LHCN-M2 (cell line): ENCODE results near the gene CYP4A22. TPM values are rescaled to one million over a fixed set of nuclear protein-coding genes. Genes with fewer than 3 reads are reported as not detected.

ENCODE experiments used
- total RNA-seq: library from RNA; depleted of rRNA; stranded (reverse); fragments of >200 nt; gene quantifications from 2 replicates; pipeline ENCODE4 v1.2.3, GENCODE V29; 2014; rRNA removed

CYP4A22 gene
- total RNA-seq, 1 experiment from 2014 or later = not detected

Other genes starting within 250 kb of the CYP4A22 start
- gene CYP4A11, start 196.0 kb upstream of the CYP4A22 start, total RNA-seq = not detected in 2 replicates
- not detected in 2 replicates for gene CYP4X1, start 113.8 kb upstream of the CYP4A22 start, total RNA-seq
- not detected in 2 replicates for gene CYP4Z1, start 70.2 kb upstream of the CYP4A22 start, total RNA-seq
- not detected in 2 replicates for gene PDZK1IP1, start 52.6 kb downstream of the CYP4A22 start, total RNA-seq
- not detected in 2 replicates for gene TAL1, start 94.8 kb downstream of the CYP4A22 start, total RNA-seq
- gene STIL, start 176.7 kb downstream of the CYP4A22 start, total RNA-seq = 26.5 and 28.5 TPM in 2 replicates
- 133 and 152 TPM in 2 replicates for gene CMPK1, start 196.3 kb downstream of the CYP4A22 start, total RNA-seq